Loucy (cell line): ENCODE measurements around the gene KIRREL3.

Source experiments
- H2AFZ ChIP-seq: fragments of 200-600 bp; sonication (generic); 2 replicates; pipeline ENCODE4 v1.6.0; 2016; ENCODE audit warnings: antibody characterized with exemption, mild to moderate bottlenecking, low read length, moderate library complexity
- H3F3A ChIP-seq: fragments of 200-600 bp; 2 replicates; pipeline ENCODE4 v1.6.0; 2016; ENCODE audit warnings: antibody characterized with exemption, low read depth, mild to moderate bottlenecking
- H3K27me3 ChIP-seq: fragments of 200-600 bp; sonication (generic); 2 replicates; pipeline ENCODE4 v1.6.1; 2014; ENCODE audit warnings: low read length, mild to moderate bottlenecking; ENCODE audit not compliant: insufficient read depth, poor library complexity, severe bottlenecking
- H3K36me3 ChIP-seq: fragments of 200-600 bp; sonication (generic); 2 replicates; pipeline ENCODE4 v1.6.1; 2016; ENCODE audit warnings: low read length; ENCODE audit not compliant: insufficient read depth
- H3K4me1 ChIP-seq: fragments of 200-600 bp; sonication (generic); 2 replicates; pipeline ENCODE4 v1.5.1; 2014; ENCODE audit warnings: low read length, mild to moderate bottlenecking; ENCODE audit not compliant: insufficient read depth, poor library complexity, severe bottlenecking
- H3K4me2 ChIP-seq: fragments of 200-600 bp; sonication (generic); 2 replicates; pipeline ENCODE4 v1.6.0; 2014; ENCODE audit warnings: antibody characterized with exemption, low read length, low read depth, mild to moderate bottlenecking; ENCODE audit not compliant: poor library complexity, severe bottlenecking
- H3K4me3 ChIP-seq: fragments of 200-600 bp; sonication (generic); 2 replicates; pipeline ENCODE4 v1.5.1; 2014; ENCODE audit warnings: low read length, mild to moderate bottlenecking, mixed read lengths; ENCODE audit not compliant: poor library complexity, severe bottlenecking
- H3K79me2 ChIP-seq: fragments of 200-600 bp; sonication (generic); 2 replicates; pipeline ENCODE4 v1.6.1; 2014; ENCODE audit warnings: low read length; ENCODE audit not compliant: insufficient read depth
- H3K9ac ChIP-seq: fragments of 200-600 bp; sonication (generic); 2 replicates; pipeline ENCODE4 v1.6.0; 2014; ENCODE audit warnings: mild to moderate bottlenecking, low read depth, low read length, moderate library complexity; ENCODE audit not compliant: poor library complexity, severe bottlenecking
- H3K9me2 ChIP-seq: fragments of 200-600 bp; sonication (generic); replicated peaks from 2 replicates; pipeline ENCODE4 v1.6.1; 2016; ENCODE audit warnings: low read depth, low read length, mixed read lengths
- H3K9me3 ChIP-seq: fragments of 200-600 bp; sonication (generic); 2 replicates; pipeline ENCODE4 v1.6.1; 2014; ENCODE audit warnings: mild to moderate bottlenecking, antibody characterized with exemption, low read length, low read depth; ENCODE audit not compliant: insufficient read depth
- H4K20me1 ChIP-seq: fragments of 200-600 bp; sonication (generic); 2 replicates; pipeline ENCODE4 v1.6.0; 2014; ENCODE audit warnings: antibody characterized with exemption, low read length, mild to moderate bottlenecking; ENCODE audit not compliant: insufficient read depth, poor library complexity, severe bottlenecking
- CTCF ChIP-seq: fragments of 200-600 bp; sonication (generic); conservative IDR thresholded peaks from 2 replicates; pipeline ENCODE4 v1.5.1; 2014; ENCODE audit warnings: mild to moderate bottlenecking, antibody characterized with exemption, low read length
- EZH2phosphoT487 ChIP-seq: fragments of 200-600 bp; IDR thresholded peaks from 2 replicates; pipeline ENCODE4 v1.6.1; 2018; ENCODE audit warnings: antibody characterized with exemption, mild to moderate bottlenecking, moderate library complexity, borderline replicate concordance

KIRREL3 gene

GRCh38 chr11:126634963-126635362, 365.6 kb downstream of the KIRREL3 start:
- Histone ChIP-seq H3F3A (no peaks in the 10 kb centered on the region), H3K36me3 (no peaks in the 10 kb centered on the region), H4K20me1 (no peaks in the 10 kb centered on the region), H3K9me2 (no peaks in the 10 kb centered on the region), H3K9me3 (no peaks in the 10 kb centered on the region), H3K4me2 (no peak overlapping the region), H3K4me1 (no peaks in the 10 kb centered on the region), H3K27me3 (no peaks in the 10 kb centered on the region), H2AFZ (no peak overlapping the region), H3K9ac (no peak overlapping the region), H3K79me2 (no peaks in the 10 kb centered on the region), H3K4me3 (no peak overlapping the region)
- no peak for TF ChIP-seq CTCF

- Histone ChIP-seq H3K4me1 (no peaks in the 10 kb centered on the region), H4K20me1 (no peaks in the 10 kb centered on the region)
Observed at GRCh38 chr11:126633330-126633729, 367.2 kb downstream of the KIRREL3 start.

GRCh38 chr11:126630893-126631798, 369.4 kb downstream of the KIRREL3 start:
- no peaks in the 10 kb centered on the region for H3K27me3 ChIP-seq
- no peaks in the 10 kb centered on the region for H3K79me2 ChIP-seq
- no peaks in the 10 kb centered on the region for H4K20me1 ChIP-seq
- H3K4me1 ChIP-seq: no peaks in the 10 kb centered on the region
- no peak overlapping the region for H3K9ac ChIP-seq
- H3K9me2 ChIP-seq: no peaks in the 10 kb centered on the region
- no peak overlapping the region for H3K4me2 ChIP-seq
- no peaks in the 10 kb centered on the region for H3F3A ChIP-seq
- TF ChIP-seq CTCF (no peak), EZH2phosphoT487 (no peak)
- H2AFZ ChIP-seq: no peak overlapping the region
- H3K4me3 ChIP-seq: no peak overlapping the region
- no peaks in the 10 kb centered on the region for H3K9me3 ChIP-seq
- H3K36me3 ChIP-seq: no peaks in the 10 kb centered on the region

More at GRCh38 chr11:126633330-126633729, 367.2 kb downstream of the KIRREL3 start:
- Histone ChIP-seq H3K4me2 (no peak overlapping the region), H3K9ac (no peak overlapping the region), H3K27me3 (no peaks in the 10 kb centered on the region), H3F3A (no peaks in the 10 kb centered on the region), H3K9me3 (no peaks in the 10 kb centered on the region), H3K4me3 (no peak overlapping the region), H3K36me3 (no peaks in the 10 kb centered on the region), H2AFZ (no peak overlapping the region), H3K9me2 (no peaks in the 10 kb centered on the region), H3K79me2 (no peaks in the 10 kb centered on the region)
- TF ChIP-seq EZH2phosphoT487: no peak

GRCh38 chr11:126630488-126630887, 370.1 kb downstream of the KIRREL3 start:
- Histone ChIP-seq H3K4me2 (no peak overlapping the region), H3K9me3 (no peaks in the 10 kb centered on the region), H3K79me2 (no peaks in the 10 kb centered on the region), H3K9me2 (no peaks in the 10 kb centered on the region), H2AFZ (no peak overlapping the region), H3K4me3 (no peak overlapping the region), H3K4me1 (no peaks in the 10 kb centered on the region), H3K36me3 (no peaks in the 10 kb centered on the region), H3F3A (no peaks in the 10 kb centered on the region), H4K20me1 (no peaks in the 10 kb centered on the region), H3K27me3 (no peaks in the 10 kb centered on the region), H3K9ac (no peak overlapping the region)
- TF ChIP-seq EZH2phosphoT487 (no peak), CTCF (no peak)
